ENCODE measurements around the gene OGDH. TPM values are rescaled to one million over a fixed set of nuclear protein-coding genes. Genes with fewer than 3 reads are reported as not detected.

The OGDH gene
- total and polyA plus RNA-seq, 2 of the 4 experiments (the other 2 are of a cell fraction): 47.4 to 56.5 TPM

- H2AFZ ChIP-seq (replicated peaks; ENCODE audit: low read length, poor library complexity): no peak overlapping the region
- in situ Hi-C loops (cut with MboI; ENCODE audit: low sequenced_read_pairs): no loop called here
These were observed 103.6 kb downstream of the OGDH start for GRCh38 chr7:44709945-44710596.

More at GRCh38 chr7:44709945-44710596, 103.6 kb downstream of the OGDH start:
- Histone ChIP-seq H3K14ac (replicated peaks; ENCODE audit: low read depth, low read length) (no peak overlapping the region), H2BK20ac (ENCODE audit: low read depth, low read length) (no peak overlapping the region), H4K91ac (ENCODE audit: insufficient read depth, low read depth, low read length) (no peak overlapping the region), H3K27me3 (ENCODE audit: control insufficient read depth, insufficient read depth, low read length) (no peaks in the 10 kb centered on the region), H3K79me1 (ENCODE audit: low read depth in 1 of 2, low read length in 2 of 2) (no peaks in the 10 kb centered on the region), H2BK5ac (ENCODE audit: low read depth, low read length, poor library complexity, severe bottlenecking) (no peak overlapping the region), H4K20me1 (ENCODE audit: insufficient read depth, low read length) (no peaks in the 10 kb centered on the region), H3K36me3 (ENCODE audit: control insufficient read depth, insufficient read depth, low read length) (peaks cover 24% of the 10 kb centered on the region), H3K4me2 (ENCODE audit: low read depth, low read length) (no peak overlapping the region), H3K4me3 (ENCODE audit: insufficient read depth, low read depth, low read length) (no peak overlapping the region), H2BK120ac (ENCODE audit: low read depth, low read length) (no peak overlapping the region), H3K27ac (ENCODE audit: insufficient read depth, low read length) (no peak overlapping the region), H3K9me3 (ENCODE audit: control insufficient read depth, insufficient read depth, low read length) (no peaks in the 10 kb centered on the region), H3K9me1 (ENCODE audit: insufficient read depth, low read length) (peaks cover 13% of the 10 kb centered on the region), H3K23ac (ENCODE audit: low read depth, low read length) (no peak overlapping the region), H3K56ac (ENCODE audit: extremely low read depth, insufficient read depth, low read length) (no peak overlapping the region), H3K4me1 (ENCODE audit: control insufficient read depth, insufficient read depth, low read length) (peaks cover 3% of the 10 kb centered on the region), H3K4ac (ENCODE audit: low read depth, low read length) (no peak overlapping the region), H3K18ac (ENCODE audit: low read depth, low read length) (no peak overlapping the region), H2AK9ac (replicated peaks; ENCODE audit: low read depth, low read length, poor library complexity) (no peak overlapping the region), H4K5ac (ENCODE audit: low read depth, low read length) (no peak overlapping the region), H4K8ac (ENCODE audit: low read depth in 2 of 2, low read length in 2 of 2) (no peak overlapping the region), H2AK5ac (ENCODE audit: low read depth, low read length) (peak overlapping the region; percentile 76; the same call in 1 of the 2 replicates), H3K9ac (ENCODE audit: low read depth, low read length) (no peak overlapping the region), H2BK15ac (ENCODE audit: low read depth, low read length) (no peak overlapping the region)
- intact Hi-C loops (cut with micrococcal nuclease) (no loop called here), dilution Hi-C loops (cut with HindIII; ENCODE audit: low sequenced_read_pairs, unreplicated experiment) (no loop called here)
- no TSS peak for BruUV-seq (replicated peaks)
- ATAC-seq (ENCODE audit: low read depth) (no peak), DNase-seq (no peak)
- no peak for TF ChIP-seq CHD1 (IDR thresholded peaks at IDR 0.05; ENCODE audit: low read depth, low read length)
- TF ChIP-seq SMC3 (IDR thresholded peaks at IDR 0.05; ENCODE audit: low read depth, low read length): no peak
- TF ChIP-seq MAFK (IDR thresholded peaks at IDR 0.05; ENCODE audit: low read depth, low read length): no peak
- TF ChIP-seq RCOR1 (IDR thresholded peaks at IDR 0.05; ENCODE audit: insufficient replicate concordance, low read length): no peak
- TF ChIP-seq MXI1 (IDR thresholded peaks at IDR 0.05; ENCODE audit: borderline replicate concordance, low read depth, low read length): no peak
- no peak for TF ChIP-seq CTCF (conservative IDR thresholded peaks at IDR 0.05; ENCODE audit: low read depth, low read length)
- POLR2A ChIA-PET (ENCODE audit: unreplicated experiment): no interaction called here
- CTCF ChIA-PET: no interaction called here
- 90% methylated on average over 6 of the region's 10 CpGs; no CpG with 5 or more reads in 1 of the 2 experiments for WGBS, 2 experiments (ENCODE audit: extremely low coverage in 2 of 2, insufficient read length in 1 of 2)

Data from IMR-90 (cell line).